Activated CD4-positive, alpha-beta T cell treated with anti-CD3 and anti-CD28 coated beads, Interleukin-2, amount 50 U/mL, for 1 hour (primary cell): Measurements from ENCODE around the gene ADTRP.

ENCODE experiments used
- DNase-seq: peaks from one replicate; pipeline ENCODE4 v3.0.0-alpha.2; 2020

Gene ADTRP

GRCh38 chr6:11754625-11755271, 23.9 kb downstream of the ADTRP start:
- no peak for DNase-seq

- DNase-seq: no peak
Measured at GRCh38 chr6:11753798-11754197, 24.8 kb downstream of the ADTRP start.

GRCh38 chr6:11752360-11752759, 26.2 kb downstream of the ADTRP start:
- DNase-seq: no peak

GRCh38 chr6:11750682-11751081, 27.9 kb downstream of the ADTRP start:
- DNase-seq: no peak

- DNase-seq: no peak
Measured at GRCh38 chr6:11748591-11749210, 29.9 kb downstream of the ADTRP start.

- DNase-seq: no peak
Measured at GRCh38 chr6:11747021-11747420, 31.6 kb downstream of the ADTRP start.

- no peak for DNase-seq
Measured at GRCh38 chr6:11744753-11745152, 33.9 kb downstream of the ADTRP start.

- DNase-seq: no peak
Measured at GRCh38 chr6:11744101-11744500, 34.5 kb downstream of the ADTRP start.

- DNase-seq: no peak
Measured at GRCh38 chr6:11740875-11741274, 37.7 kb downstream of the ADTRP start.

- DNase-seq: no peak
Measured at GRCh38 chr6:11738661-11739375, 39.8 kb downstream of the ADTRP start.

- DNase-seq: no peak
Measured at GRCh38 chr6:11738234-11738633, 40.4 kb downstream of the ADTRP start.

GRCh38 chr6:11736601-11737000, 42.0 kb downstream of the ADTRP start:
- DNase-seq: no peak

- DNase-seq: no peak
Measured at GRCh38 chr6:11734861-11735613, 43.6 kb downstream of the ADTRP start.

GRCh38 chr6:11732036-11732631, 46.5 kb downstream of the ADTRP start:
- no peak for DNase-seq

- no peak for DNase-seq
Measured at GRCh38 chr6:11731423-11731822, 47.2 kb downstream of the ADTRP start.

GRCh38 chr6:11730641-11731040, 48.0 kb downstream of the ADTRP start:
- no peak for DNase-seq

- peak; percentile 32 for DNase-seq
Measured at GRCh38 chr6:11729076-11729475, 49.5 kb downstream of the ADTRP start.

GRCh38 chr6:11727998-11728961, 50.3 kb downstream of the ADTRP start:
- DNase-seq: peak; percentile 29

- no peak for DNase-seq
Measured at GRCh38 chr6:11727346-11727997, 51.1 kb downstream of the ADTRP start.

- DNase-seq: no peak
Measured at GRCh38 chr6:11724286-11724685, 54.3 kb downstream of the ADTRP start.
